ENCODE measurements around the gene TMEM200C.

Gene TMEM200C

GRCh38 chr18:5895299-5895875, at the start of gene TMEM200C:
TMEM200C (minus strand) TSS chr18:5895522; CDS start chr18:5892063, 3,459 bp downstream.
- Histone ChIP-seq H3K27me3 (replicated peaks) (peaks cover 34% of the 10 kb centered on the region), H3K27ac (no peak within 1 kb of the TSS), H3K36me3 (replicated peaks) (no peaks in the 10 kb centered on the region), H3K4me3 (ENCODE audit: low read depth, low read length) (peak within 1 kb of the TSS; percentile 57)
- in situ Hi-C loops (cut with HindIII; ENCODE audit: low pct_ligation_motif_present, low sequenced_read_pairs), result no loop called here
- TF ChIP-seq CTCF (IDR thresholded peaks at IDR 0.05; ENCODE audit: low read depth, low read length, missing control alignments), result no peak
- no peak for DNase-seq

- in situ Hi-C loops (cut with HindIII; ENCODE audit: low pct_ligation_motif_present, low sequenced_read_pairs), result no loop called here
- DNase-seq, result no peak
- Histone ChIP-seq H3K27me3 (replicated peaks) (no peaks in the 10 kb centered on the region), H3K27ac (no peak overlapping the region), H3K4me3 (ENCODE audit: low read depth, low read length) (no peak overlapping the region), H3K36me3 (replicated peaks) (no peaks in the 10 kb centered on the region)
- no peak for TF ChIP-seq CTCF (IDR thresholded peaks at IDR 0.05; ENCODE audit: low read depth, low read length, missing control alignments)
Measured at GRCh38 chr18:5944448-5944847, 49.1 kb upstream of the TMEM200C start.

DNA sequence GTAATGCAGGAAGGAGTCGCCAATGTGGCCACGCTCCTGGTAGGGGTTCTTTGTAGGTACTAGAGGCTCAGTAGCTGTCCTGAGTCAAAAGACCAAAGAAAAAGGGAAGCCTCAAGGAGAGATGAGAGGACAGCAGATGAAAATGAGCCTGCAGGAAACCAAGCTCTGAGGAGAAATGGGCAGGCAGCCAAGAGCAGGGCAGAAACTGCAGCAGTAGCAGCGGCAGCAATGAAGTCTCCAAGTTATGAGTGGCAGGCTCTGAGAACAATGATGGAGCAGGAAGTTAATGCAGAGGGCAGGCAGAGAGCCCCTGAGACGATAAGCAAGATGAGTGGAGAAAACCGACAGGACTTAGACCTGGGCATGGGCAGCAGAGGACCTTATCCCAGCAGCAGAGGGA, 48.2 kb upstream of the TMEM200C start:
- DNase-seq, result peak; percentile 16
- Histone ChIP-seq H3K27me3 (replicated peaks) (no peaks in the 10 kb centered on the region), H3K27ac (no peak overlapping the region), H3K4me3 (ENCODE audit: low read depth, low read length) (no peak overlapping the region), H3K36me3 (replicated peaks) (no peaks in the 10 kb centered on the region)
- TF ChIP-seq CTCF (IDR thresholded peaks at IDR 0.05; ENCODE audit: low read depth, low read length, missing control alignments), result no peak
- in situ Hi-C loops (cut with HindIII; ENCODE audit: low pct_ligation_motif_present, low sequenced_read_pairs), result no loop called here

GRCh38 chr18:5942591-5942990, 47.3 kb upstream of the TMEM200C start:
- H3K4me3 ChIP-seq (ENCODE audit: low read depth, low read length), result no peak overlapping the region
- TF ChIP-seq CTCF (IDR thresholded peaks at IDR 0.05; ENCODE audit: low read depth, low read length, missing control alignments), result no peak
- H3K27ac ChIP-seq, result no peak overlapping the region
- no peaks in the 10 kb centered on the region for H3K27me3 ChIP-seq (replicated peaks)
- H3K36me3 ChIP-seq (replicated peaks), result no peaks in the 10 kb centered on the region
- no peak for DNase-seq
- in situ Hi-C loops (cut with HindIII; ENCODE audit: low pct_ligation_motif_present, low sequenced_read_pairs), result no loop called here

DNA sequence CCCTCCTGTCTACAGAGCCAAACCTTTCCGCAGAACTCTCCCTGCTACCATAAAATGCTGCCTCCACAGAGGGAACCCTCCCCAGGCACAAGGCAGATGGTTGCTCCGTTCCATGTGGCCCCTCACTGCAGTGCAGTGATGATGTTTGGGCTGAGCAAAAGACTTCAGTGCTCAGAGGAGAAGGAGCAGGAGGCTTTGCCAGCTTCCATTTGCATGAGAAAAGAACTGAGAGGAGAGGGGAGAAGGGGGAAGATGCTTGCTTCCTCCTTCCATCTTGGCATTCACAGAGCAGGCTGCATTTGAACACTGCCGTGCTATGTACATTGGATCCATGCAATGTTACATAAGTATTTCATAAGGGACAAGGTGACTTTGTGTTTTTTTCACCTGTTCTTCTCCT, 46.6 kb upstream of the TMEM200C start:
- no peak for TF ChIP-seq CTCF (IDR thresholded peaks at IDR 0.05; ENCODE audit: low read depth, low read length, missing control alignments)
- no peaks in the 10 kb centered on the region for H3K36me3 ChIP-seq (replicated peaks)
- H3K27me3 ChIP-seq (replicated peaks), result no peaks in the 10 kb centered on the region
- DNase-seq, result no peak
- no peak overlapping the region for H3K27ac ChIP-seq
- in situ Hi-C loops (cut with HindIII; ENCODE audit: low pct_ligation_motif_present, low sequenced_read_pairs), result no loop called here
- no peak overlapping the region for H3K4me3 ChIP-seq (ENCODE audit: low read depth, low read length)
